ENCODE measurements around the gene RSPH3.
A peak's percentile ranks its signal among the peaks of the same experiment; 100 is the strongest.
"Not testable (repeated sequence)": the region's sequence is repeated elsewhere in the genome, so short reads cannot be mapped to it uniquely, and the experiment has no call there.

Gene RSPH3, protein sequence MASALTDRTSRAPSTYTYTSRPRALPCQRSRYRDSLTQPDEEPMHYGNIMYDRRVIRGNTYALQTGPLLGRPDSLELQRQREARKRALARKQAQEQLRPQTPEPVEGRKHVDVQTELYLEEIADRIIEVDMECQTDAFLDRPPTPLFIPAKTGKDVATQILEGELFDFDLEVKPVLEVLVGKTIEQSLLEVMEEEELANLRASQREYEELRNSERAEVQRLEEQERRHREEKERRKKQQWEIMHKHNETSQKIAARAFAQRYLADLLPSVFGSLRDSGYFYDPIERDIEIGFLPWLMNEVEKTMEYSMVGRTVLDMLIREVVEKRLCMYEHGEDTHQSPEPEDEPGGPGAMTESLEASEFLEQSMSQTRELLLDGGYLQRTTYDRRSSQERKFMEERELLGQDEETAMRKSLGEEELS

DNA sequence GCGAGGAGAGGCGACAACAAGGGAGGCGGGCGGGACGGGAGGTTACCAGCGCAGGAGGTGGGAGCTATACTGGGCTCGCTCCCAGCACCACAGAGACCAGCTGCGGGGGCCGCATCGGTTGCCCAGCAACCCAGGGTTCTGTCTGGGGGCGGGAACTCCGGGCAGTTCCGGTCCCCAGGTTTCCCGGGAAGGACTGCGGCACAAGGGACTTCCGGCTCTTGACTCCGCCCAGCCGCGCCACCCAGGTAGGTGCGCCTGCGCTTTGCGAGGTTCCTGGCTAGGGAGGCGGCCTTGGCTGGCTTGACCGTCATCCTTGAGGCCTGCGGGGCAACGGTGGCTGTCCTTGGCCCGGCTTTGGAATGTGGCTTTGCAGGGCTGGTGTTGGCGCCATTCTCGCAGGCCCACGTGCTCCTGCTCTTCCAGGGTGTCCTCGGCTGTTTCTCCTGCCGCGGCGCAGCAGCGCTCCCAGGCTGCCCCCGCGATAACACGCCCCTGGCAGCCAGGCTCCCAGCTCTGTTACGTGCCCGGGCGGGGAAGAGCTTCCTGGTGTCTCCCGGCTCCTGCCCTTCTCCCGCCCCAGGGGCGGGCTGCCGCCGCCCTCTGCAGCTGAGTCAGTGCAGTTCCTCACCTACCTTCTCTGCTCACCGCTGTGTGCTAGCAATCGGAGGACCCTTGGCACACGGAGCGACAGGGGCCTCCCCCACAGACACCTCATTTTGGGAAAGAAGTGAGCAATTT, at the start of gene RSPH3:
Gene RSPH3, minus strand, starts transcription at position 537 of the 738 bp plus-strand sequence. CDS start 652 bp downstream, outside the sequence.
- peak; percentile 100 for DNase-seq

DNA sequence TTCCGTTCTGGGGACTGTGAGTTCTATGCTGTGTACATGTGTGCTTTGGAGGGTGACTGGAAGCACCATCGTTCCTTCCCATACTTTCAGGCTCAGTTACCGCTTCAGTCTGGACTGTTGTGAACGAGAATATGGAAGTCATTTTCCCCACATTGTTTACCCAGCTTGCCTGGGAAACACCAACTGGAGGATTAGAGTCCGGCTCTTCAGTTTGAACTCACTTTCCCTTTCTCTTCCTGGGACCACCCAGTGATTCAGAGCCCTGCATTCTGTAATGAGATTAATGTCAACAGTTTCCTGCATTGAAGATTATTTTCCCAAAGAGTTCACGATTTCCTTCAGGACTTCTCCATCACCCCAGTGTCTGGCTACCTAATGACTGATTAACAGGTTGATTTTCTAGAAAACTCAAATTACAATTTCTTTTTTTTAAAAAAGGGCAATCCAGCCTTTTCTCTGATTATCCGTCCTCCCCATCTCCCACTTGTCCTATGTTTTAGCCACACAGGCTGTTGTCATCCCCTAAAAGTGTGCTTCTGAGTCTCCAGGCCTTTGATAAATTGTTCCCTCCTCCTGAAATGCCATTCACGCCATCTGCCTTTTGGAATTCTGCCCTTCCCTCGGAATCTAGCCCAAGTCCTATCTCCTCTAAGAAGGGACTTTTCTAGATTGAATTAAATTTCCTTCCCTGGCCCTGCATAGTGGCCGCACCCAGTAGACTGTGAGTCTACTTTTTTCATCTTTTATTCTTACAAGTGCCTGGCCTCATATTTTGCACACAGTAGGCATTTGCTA, 48.1 kb upstream of the RSPH3 start:
- no peak for DNase-seq

GRCh38 chr6:159045801-159046200, 45.8 kb upstream of the RSPH3 start:
- DNase-seq: no peak

DNA sequence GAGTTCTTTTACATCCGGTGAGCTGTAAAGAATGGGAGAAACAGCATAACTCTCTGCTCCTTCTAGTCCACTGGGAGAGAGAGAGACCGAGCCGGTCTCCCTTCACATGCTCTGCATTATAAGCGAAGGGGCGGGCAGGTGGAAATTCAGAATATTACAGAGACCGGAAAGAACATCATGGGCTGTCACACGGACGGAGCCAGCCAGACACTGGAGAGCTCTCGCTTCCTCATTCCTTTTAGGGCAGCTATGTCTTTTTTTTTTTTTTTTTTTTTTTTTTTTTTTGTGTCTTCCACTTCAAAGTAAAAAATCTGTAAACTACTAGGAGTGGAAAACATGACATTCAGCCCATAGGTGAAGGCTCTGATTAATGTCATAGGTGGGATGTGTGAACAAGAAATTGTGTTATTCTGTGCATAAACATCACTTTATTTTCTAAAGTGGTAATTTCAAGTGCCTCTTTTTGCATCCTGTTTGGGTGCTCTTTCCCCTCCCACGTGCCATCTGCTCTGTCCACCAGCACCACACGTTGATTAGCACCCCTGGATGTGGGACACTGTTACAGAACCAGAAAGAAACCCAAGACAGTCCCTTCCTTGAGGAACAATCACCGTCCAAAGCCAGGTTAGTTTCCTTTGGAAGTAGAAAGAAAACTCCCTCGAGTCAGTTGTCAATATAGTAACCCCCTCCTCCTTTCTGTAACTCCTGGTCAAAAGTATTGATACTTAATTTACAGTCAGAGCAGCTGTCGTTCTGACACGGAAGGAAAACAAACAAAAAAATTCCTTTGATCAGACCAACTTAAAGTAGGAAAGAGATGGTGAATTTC, 45.1 kb upstream of the RSPH3 start, which contains the start of gene TAGAP:
Gene TAGAP, minus strand, starts transcription at position 93 of the 829 bp plus-strand sequence. CDS start 845 bp downstream, outside the sequence.
- DNase-seq: peak; percentile 37

DNA sequence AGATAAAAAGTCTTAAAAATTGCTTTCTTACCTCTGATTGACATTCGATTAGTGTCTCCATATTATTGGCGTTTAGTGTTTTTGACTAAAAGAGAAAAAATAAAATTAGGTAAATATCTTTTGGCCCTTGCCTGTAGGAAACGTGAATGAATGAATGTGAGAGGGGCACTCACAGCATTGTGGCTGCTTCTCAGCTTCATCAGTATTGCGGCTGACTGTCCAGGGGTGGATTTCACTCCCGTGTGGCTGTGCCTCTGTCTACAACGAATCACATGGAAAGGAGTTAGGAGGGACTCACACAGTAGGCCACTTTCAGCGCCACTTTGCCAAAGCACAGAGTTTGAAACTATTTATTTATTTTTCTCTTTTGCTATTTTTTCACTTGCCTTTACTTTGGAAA, 43.9 kb upstream of the RSPH3 start:
- no peak for DNase-seq

GRCh38 chr6:159043251-159043650, 43.2 kb upstream of the RSPH3 start:
- no peak for DNase-seq

DNA sequence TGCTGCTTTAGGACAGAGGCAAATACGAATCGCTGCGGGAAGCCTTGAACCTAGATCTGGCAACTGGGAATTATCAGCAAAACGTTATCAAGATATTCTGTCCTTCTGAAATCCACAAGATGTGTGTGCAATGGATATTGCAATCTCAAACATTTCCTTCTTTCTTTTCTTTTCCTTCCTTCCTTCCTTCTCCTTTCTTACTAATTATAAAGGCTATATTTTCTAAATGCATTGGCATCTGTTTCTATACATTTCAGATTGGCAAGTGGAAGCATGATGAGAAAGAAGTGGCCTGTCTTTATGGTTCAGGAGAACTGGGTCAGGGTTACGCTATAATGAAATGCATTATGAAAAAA, 42.8 kb upstream of the RSPH3 start:
- DNase-seq: no peak

DNA sequence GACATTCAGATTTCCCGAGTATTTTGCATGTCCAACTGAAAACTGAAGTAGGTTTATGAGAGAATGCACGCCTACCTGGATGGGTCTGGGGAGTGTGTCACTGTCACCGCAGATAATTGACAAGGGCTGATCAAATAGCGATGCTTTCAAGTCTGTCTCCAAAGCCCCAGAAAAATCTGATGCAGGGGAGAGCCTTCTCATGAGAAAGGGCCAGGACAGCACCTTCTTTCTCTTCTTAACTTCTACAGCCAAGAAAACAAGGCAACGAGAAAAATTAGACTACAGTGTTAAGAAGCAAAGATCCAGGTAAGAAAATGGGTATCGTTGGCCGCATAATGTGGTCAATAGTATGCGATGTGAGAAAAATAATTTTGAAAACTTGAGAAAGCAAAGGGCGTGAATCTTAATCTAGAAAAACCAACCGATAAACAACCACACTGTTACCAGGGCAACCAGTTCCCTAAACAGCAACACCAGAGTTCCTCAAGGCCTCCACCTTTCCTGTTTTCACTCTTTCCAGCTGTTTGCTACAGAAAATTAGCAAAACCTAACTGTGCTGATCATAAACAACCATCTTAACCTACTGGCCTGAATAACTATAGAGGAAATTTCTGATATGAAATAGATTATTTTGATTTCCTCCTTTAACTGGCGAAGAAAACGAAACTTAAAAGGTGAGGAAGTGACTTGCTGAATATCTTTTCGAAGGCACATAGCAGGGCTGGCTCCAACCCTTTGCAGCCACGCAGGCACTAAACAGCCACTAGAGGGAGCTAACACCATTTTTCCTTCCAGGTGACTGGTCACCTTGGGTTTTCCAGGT, 42.2 kb upstream of the RSPH3 start:
- DNase-seq: peak; percentile 83

- no peak for DNase-seq
Observed at GRCh38 chr6:159041181-159041580, 41.2 kb upstream of the RSPH3 start.

DNA sequence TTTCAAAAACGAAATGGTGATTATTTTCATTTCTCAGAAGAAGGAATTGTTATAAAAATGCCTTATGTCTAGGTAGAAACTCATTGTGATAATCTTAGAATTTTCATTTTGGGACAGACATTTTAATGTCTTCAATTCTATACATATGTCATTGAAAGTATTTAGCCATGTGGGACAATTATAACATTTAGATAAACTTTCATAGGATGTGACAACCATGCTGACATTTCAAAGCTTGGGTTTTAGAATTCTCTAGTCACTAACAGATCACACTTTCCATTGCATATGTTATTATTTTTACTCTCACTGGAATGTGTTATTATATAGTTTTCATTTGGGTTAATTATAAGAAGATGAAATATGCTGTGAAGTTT, 39.9 kb upstream of the RSPH3 start:
- no peak for DNase-seq

GRCh38 chr6:159038914-159039884, 39.2 kb upstream of the RSPH3 start:
- DNase-seq: no peak

DNA sequence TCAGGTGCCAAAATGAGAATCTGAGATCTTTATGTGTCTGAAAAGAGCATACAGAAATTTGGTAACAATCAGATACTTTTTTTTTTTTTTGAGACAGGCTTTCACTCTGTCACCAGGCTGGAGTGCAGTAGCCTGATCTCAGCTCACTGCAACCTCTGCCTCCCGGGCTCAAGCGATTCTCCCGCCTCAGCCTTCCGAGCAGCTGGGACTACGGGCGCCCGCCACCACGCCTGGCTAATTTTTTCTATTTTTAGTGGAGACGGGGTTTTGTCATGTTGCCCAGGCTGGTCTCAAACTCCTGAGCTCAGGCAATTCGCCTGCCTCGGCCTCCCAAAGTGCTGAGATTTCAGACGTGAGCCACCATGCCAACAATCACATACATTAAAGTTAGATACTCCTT, 38.3 kb upstream of the RSPH3 start:
- DNase-seq: not testable (repeated sequence)

GRCh38 chr6:159037756-159038290, 37.8 kb upstream of the RSPH3 start:
- no peak for DNase-seq

- no peak for DNase-seq
Observed at GRCh38 chr6:159036673-159037072, 36.7 kb upstream of the RSPH3 start.

DNA sequence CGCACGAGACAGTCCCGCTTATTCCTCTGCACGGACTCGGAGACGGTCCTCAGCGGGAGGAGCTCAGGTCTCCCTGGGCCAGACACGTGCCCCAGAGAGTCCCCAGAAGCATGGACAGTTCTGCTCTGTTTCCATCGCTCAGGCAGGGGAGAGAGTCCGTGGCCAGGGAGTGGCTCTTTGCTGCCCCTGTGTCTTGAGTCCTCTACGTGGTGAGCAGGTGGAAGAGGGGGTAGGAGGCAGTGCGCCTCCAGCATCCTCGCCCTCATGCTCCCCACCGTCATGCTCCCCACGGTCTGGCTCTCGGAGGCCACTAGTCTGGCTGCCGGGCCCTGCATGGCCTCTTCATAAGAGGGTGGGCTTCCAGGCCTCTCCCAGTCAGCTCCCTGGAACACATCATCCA, 35.9 kb upstream of the RSPH3 start:
- DNase-seq: no peak

DNA sequence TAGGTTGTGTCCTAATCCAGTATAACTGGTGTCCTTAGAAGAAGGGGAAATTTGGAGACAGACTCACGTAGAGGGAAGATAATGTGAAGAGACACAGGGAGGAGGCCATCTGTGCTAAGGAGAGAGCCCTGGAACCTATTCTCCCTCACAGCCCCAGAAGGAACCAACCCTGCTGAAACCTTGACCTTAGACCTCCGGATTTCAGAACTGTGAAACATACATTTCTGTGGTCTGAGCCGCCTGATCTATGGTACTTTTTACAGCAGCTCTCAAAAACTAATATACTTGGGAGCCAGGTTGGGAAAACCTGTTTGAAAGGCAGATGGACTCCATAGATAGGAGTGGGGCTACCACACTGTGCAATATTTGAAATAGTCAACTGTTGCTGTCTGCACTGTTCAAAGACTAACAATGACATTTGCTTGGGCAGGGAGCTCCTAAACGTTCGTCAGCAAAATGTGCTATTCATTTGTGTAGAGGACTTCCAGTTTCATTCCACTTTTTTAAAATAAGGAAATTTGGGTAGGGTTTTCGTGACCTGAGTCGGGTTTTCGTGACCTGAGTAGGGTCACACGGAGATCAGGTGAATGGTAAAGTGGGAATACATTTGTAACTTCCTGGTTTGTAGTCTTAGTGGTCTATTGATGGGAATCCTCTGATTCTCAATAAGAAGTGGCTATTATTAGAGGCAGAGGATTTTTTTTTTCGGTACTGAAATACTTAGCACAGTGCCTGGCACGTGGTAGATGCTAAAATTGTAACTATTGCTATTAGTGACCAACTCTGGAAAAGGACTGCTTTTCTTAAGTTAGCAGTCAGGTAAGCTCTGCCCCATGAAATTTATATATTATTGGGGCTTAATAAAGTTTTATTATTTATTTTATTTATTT, 33.4 kb upstream of the RSPH3 start:
- DNase-seq: no peak

- DNase-seq: no peak
Observed at GRCh38 chr6:159031846-159032245, 31.8 kb upstream of the RSPH3 start.

DNA sequence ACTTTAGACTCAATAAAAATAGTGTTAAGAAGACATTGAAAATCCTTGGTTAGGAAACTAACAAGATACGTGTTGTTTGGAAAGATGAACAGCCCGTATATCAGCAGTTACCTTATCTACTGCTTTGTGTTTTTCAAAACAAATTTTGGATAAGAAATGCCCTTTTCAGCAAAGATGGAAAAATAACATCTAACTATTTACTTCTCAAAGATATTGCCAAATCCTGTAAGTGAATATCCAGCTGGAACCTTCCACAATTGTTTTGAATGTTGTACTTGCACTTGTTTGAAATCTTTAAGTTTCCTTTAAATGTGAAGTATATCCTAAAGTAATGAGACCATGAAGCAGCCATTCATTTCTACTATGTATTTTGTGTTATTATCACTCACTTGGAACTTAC, 30.2 kb upstream of the RSPH3 start:
- no peak for DNase-seq

DNA sequence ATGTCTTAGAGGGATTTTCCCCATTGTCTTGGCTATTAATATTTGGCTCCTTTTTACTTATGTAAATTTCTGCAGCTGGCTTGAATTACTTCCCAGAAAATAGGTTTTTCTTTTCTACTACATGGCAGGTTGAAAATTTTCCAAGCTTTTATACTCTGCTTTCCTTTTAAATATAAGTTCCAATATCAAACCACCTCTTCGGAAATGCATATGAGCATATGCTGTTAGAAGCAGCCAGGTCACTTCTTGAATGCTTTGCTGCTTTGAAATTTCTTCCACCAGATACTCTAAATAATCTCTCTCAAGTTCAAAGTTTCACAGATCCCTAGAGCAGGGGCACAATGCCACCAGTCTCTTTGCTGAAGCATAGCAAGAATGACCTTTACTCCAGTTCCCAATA, 25.2 kb upstream of the RSPH3 start:
- not testable (repeated sequence) for DNase-seq

Data from NCI-H146 (cell line).